ENCODE data around the gene DLGAP4. TPM values are rescaled to one million over a fixed set of nuclear protein-coding genes. Genes with fewer than 3 reads are reported as not detected.
A peak's percentile ranks its signal among the peaks of the same experiment; 100 is the strongest.

The DLGAP4 gene
- total RNA-seq, 1 donor from 2014 or later = 99.1 TPM

GRCh38 chr20:36525620-36526365, 219.7 kb downstream of the DLGAP4 start:
- H3K36me3 Mint-ChIP-seq = peaks cover 46% of the 10 kb centered on the region
- H3K4me1 Mint-ChIP-seq = no peaks in the 10 kb centered on the region
- H3K27me3 Mint-ChIP-seq (ENCODE audit: low read depth) = no peaks in the 10 kb centered on the region
- H3K27ac Mint-ChIP-seq = no peak overlapping the region
- no peaks in the 10 kb centered on the region for H3K9me3 Mint-ChIP-seq
- DNase-seq (ENCODE audit: low spot score in 2 of 2, unreplicated experiment in 2 of 2) = no peak
- TF ChIP-seq CTCF (IDR thresholded peaks at IDR 0.05; ENCODE audit: unreplicated experiment) = no peak
- no peak overlapping the region for H3K4me3 Mint-ChIP-seq

- no peak for DNase-seq (ENCODE audit: low spot score in 2 of 2, unreplicated experiment in 2 of 2)
These were observed 220.4 kb downstream of the DLGAP4 start for GRCh38 chr20:36526521-36527011.

GRCh38 chr20:36527331-36528125, 221.4 kb downstream of the DLGAP4 start:
- H3K27ac Mint-ChIP-seq = peak overlapping the region; percentile 47
- no peak for TF ChIP-seq CTCF (IDR thresholded peaks at IDR 0.05; ENCODE audit: unreplicated experiment)
- H3K27me3 Mint-ChIP-seq (ENCODE audit: low read depth) = no peaks in the 10 kb centered on the region
- DNase-seq (ENCODE audit: low spot score in 2 of 2, unreplicated experiment in 2 of 2) = no peak
- H3K4me3 Mint-ChIP-seq = no peak overlapping the region
- H3K36me3 Mint-ChIP-seq = peaks cover 42% of the 10 kb centered on the region
- H3K4me1 Mint-ChIP-seq = no peaks in the 10 kb centered on the region
- H3K9me3 Mint-ChIP-seq = no peaks in the 10 kb centered on the region

More at GRCh38 chr20:36526521-36527011, 220.4 kb downstream of the DLGAP4 start:
- TF ChIP-seq CTCF (IDR thresholded peaks at IDR 0.05; ENCODE audit: unreplicated experiment) = no peak
- peak overlapping the region; percentile 50 for H3K27ac Mint-ChIP-seq
- H3K27me3 Mint-ChIP-seq (ENCODE audit: low read depth) = no peaks in the 10 kb centered on the region
- no peaks in the 10 kb centered on the region for H3K9me3 Mint-ChIP-seq
- H3K4me3 Mint-ChIP-seq = no peak overlapping the region
- H3K36me3 Mint-ChIP-seq = peaks cover 46% of the 10 kb centered on the region
- no peaks in the 10 kb centered on the region for H3K4me1 Mint-ChIP-seq

GRCh38 chr20:36528176-36528874, 222.2 kb downstream of the DLGAP4 start:
- Mint-ChIP-seq H3K36me3 (peaks cover 42% of the 10 kb centered on the region), H3K27ac (no peak overlapping the region), H3K9me3 (no peaks in the 10 kb centered on the region), H3K27me3 (ENCODE audit: low read depth) (no peaks in the 10 kb centered on the region), H3K4me3 (no peak overlapping the region), H3K4me1 (no peaks in the 10 kb centered on the region)
- TF ChIP-seq CTCF (IDR thresholded peaks at IDR 0.05; ENCODE audit: unreplicated experiment) = no peak
- DNase-seq (ENCODE audit: low spot score in 2 of 2, unreplicated experiment in 2 of 2) = no peak

GRCh38 chr20:36528875-36529417, 222.8 kb downstream of the DLGAP4 start:
- DNase-seq (ENCODE audit: low spot score in 2 of 2, unreplicated experiment in 2 of 2) = no peak
- H3K4me1 Mint-ChIP-seq = no peaks in the 10 kb centered on the region
- no peak for TF ChIP-seq CTCF (IDR thresholded peaks at IDR 0.05; ENCODE audit: unreplicated experiment)
- H3K27ac Mint-ChIP-seq = peak overlapping the region; percentile 28
- H3K9me3 Mint-ChIP-seq = no peaks in the 10 kb centered on the region
- peaks cover 39% of the 10 kb centered on the region for H3K36me3 Mint-ChIP-seq
- H3K27me3 Mint-ChIP-seq (ENCODE audit: low read depth) = no peaks in the 10 kb centered on the region
- no peak overlapping the region for H3K4me3 Mint-ChIP-seq

Data from mesothelial cell of epicardium (in vitro differentiated cells).